Sigmoid colon (tissue), 4 donors: ENCODE results near the gene HLA-DQB1.
"Not testable (repeated sequence)": the region's sequence is repeated elsewhere in the genome, so short reads cannot be mapped to it uniquely, and the experiment has no call there.

Experiments used
- EP300 ChIP-seq, 4 donors: sonication (generic); formaldehyde crosslinking; IDR thresholded peaks; one replicate each; pipeline ENCODE4 v1.6.1; 2017; ENCODE audit warnings: antibody characterized with exemption in 4 of 4
- POLR2A ChIP-seq, 2 donors: fragments of 450-650 bp; IDR thresholded peaks; one replicate each; pipeline ENCODE4 v1.6.1; 2016; ENCODE audit warnings: antibody characterized with exemption in 2 of 2, mild to moderate bottlenecking in 2 of 2, moderate library complexity in 2 of 2
- POLR2AphosphoS5 ChIP-seq, 4 donors: sonication (generic); formaldehyde crosslinking; IDR thresholded peaks; one replicate each; pipeline ENCODE4 v1.6.1; 2017; ENCODE audit warnings: antibody characterized with exemption in 4 of 4

DNA sequence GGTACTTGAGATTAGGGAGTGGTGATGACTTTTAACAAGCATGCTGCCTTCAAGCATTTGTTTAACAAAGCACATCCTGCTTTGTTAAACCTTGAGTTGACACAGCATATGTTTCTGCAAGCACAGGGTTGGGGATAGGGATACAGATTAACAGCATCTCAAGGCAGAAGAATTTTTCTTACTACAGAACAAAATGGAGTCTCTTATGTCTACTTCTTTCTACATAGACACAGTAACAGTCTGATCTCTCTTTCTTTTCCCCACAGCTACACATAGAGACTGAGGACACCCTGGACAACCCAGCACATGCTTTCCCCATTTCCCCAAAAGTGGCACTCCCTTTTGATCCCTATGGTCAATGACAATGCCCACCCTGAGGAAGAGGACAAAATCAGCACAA lies 8.6 kb downstream of the HLA-DQB1 start:
- TF ChIP-seq POLR2AphosphoS5, POLR2A, EP300 (IDR thresholded peaks at IDR 0.05): not testable (repeated sequence)
